Left renal cortex interstitium (tissue), 4 donors: Measurements from ENCODE around the gene NPAS2. TPM values are rescaled to one million over a fixed set of nuclear protein-coding genes. Genes with fewer than 3 reads are reported as not detected.

ENCODE experiments used
- DNase-seq, 4 donors: peaks; one replicate each; pipeline ENCODE4 v3.0.0-alpha.2; 2013; ENCODE audit warnings: low read depth in 4 of 4, low spot score in 2 of 4, missing footprints in 1 of 4
- polyA plus RNA-seq, 4 donors: library from polyadenylated mRNA; unstranded; fragments of 120-200 nt; gene quantifications; one replicate each; pipeline ENCODE4 v1.2.1, GENCODE V29; 2013; ENCODE audit not compliant: insufficient read length in 4 of 4

NPAS2 gene
- polyA plus RNA-seq, 4 donors = 8.6 to 21.0 (median 13.2) TPM

DNA sequence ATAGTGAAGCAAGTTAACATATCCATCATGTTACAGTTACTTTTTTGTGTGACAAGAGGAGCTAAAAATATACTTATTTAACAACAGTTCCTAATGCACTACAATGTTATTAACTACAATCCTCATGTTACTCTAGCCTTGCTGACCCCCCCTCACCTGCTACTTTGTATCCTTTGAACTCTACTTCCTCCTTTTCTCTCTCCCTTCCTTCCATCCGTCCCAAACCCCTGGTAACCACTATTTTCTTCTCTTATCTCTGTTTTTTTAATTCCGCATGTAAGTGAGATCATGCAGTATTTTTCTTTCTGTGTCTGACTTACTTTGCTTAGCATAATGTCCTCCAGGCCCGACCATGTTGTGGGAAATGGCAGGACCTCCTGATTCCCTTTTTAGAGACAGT, 59.4 kb downstream of the NPAS2 start:
- DNase-seq = no peak

DNA sequence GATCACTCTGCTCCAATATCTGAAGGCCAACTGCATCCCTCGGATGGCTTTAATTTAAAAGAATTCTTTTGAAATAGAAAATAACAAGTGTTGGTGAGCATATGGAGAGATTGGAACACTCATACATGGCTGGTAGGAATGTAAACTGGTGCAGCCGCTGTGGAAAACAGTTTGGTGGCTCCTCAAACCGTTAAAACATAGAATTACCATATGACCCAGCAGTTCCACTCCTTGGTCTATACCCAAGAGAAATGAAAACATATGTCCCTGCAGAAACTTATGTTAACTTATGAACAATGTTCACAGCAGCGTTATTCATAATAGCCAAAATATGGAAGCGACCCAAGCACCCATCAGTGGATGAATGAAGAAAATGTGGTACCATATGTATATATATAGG, 60.1 kb downstream of the NPAS2 start:
- no peak for DNase-seq

DNA sequence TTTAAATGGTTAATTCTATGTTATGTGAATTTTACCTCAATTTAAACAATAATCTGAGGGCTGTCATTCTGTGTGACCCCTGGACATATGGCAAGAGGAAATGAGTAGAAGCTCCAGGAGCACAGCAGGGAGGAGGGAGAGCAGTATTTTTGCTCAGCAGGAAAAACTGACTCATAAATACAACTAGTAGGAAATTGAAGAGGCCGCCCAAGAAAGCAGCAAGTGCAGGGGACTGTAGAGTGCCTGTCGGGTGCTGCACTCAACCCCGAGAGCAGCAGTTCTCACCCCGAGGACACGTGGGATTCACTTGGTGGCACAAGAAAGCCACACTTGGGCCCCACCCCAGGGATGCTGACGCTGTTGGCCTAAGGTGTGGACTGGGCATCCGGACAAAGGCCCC, 60.8 kb downstream of the NPAS2 start:
- DNase-seq = no peak

DNA sequence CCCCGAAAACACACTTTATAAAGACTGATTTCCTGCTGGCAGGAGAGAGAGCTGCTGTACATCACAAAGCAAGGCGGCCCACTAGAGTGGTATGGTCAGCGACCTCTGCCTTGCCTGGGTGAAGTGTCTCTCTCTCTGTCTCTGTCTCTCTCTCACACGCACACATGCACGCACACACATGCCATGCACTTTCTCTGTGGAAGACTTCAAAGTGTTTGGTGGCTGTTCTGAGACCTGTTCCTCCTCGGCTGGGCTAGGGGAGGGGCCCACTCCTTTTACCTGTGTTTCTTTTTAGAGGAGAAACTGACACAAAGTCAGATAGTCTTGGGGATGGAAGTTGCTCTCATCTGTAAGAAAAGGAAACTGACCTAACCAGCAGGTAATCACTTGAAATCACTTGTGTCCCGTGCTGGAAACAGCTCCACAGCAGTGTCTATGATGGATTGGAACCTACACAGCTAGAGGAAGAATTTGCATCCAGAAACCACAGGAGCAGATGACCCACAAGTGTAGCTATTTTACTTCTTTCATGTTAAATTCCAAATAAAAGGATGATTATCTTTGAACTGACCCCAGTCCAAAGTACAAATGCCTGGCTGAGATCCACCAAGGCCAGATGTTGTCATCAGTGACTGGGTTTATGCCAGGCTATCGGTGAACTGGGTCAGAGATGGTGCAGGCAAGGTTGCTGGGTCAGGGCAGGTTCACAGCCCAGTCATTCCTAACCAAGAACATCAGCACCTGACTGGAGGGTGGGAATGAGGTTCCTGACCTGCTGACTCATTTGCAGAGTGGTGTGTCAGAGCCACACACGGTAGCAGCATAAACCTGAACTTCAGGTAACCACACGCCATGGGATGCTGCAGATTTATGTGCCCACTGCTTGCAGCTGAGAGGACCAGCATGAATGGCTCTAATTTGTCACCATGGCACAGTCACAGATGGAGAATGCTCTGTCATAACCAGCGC, 63.0 kb downstream of the NPAS2 start:
- DNase-seq = no peak

DNA sequence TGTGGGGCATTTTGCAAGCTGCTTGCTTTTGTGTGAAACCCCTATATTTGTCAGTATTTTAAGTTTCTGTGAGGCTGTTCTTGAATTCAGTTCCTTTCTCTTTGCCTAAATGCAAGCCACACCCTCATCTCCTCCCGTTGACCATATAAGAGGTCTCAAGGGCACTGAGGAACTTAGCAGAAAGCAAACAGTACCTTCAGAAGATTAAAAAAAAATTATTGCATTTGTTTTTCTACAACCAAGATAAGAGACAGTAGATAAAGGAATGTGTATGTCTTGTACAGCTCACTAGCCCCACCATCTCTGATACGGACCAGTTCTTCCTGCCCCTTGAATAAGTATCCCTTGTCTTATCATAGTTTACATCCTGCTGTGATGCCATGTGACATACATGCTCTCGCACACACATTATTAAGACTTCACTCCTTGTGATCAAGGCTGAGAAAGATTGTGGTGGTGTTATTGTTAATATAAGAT, 64.2 kb downstream of the NPAS2 start:
- DNase-seq = no peak

DNA sequence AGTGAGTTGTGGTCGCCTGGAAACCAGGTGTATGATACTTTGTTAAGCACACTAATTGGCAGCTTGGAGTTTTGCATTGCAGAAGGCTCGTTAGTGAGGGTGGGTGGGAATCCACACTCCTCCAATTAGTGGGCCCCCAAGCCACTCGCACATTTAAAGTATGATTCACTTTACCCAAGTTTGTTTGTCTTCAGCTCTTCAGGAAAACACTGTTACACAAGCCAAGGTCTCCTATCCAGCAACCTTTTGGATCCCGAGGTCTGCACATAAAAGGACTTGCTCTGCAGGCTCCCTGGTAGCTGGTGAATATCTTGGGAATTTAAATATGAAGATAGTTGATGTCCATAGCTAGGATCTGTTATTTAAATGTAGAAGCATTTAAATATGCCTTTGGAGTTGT, 66.1 kb downstream of the NPAS2 start:
- no peak for DNase-seq

DNA sequence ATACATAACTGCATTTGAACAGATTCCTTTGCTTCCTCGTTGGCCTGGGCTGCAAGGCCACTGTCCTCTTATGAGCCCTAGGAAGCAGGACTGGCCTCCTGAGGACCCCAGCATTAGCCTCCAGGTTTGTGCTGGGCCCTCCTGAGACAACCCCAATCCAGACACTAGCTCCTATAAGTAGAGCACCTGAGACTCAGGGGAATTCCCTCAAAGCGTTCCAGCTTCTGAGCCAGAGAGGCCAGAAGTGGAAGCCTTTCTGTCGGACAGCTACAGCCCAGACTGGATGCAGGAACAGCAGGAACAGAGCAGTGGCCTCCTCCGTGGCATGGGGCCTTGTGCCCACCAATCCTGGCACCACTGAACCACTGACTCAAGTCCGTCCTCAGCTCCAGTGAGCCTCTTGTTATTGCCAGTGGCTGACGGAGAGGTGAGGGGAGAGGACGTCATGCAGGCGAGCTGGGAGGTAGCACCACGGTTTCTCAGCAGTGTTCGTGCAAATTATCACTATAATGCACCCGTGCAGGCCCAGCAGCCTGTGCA, 67.2 kb downstream of the NPAS2 start:
- no peak for DNase-seq

DNA sequence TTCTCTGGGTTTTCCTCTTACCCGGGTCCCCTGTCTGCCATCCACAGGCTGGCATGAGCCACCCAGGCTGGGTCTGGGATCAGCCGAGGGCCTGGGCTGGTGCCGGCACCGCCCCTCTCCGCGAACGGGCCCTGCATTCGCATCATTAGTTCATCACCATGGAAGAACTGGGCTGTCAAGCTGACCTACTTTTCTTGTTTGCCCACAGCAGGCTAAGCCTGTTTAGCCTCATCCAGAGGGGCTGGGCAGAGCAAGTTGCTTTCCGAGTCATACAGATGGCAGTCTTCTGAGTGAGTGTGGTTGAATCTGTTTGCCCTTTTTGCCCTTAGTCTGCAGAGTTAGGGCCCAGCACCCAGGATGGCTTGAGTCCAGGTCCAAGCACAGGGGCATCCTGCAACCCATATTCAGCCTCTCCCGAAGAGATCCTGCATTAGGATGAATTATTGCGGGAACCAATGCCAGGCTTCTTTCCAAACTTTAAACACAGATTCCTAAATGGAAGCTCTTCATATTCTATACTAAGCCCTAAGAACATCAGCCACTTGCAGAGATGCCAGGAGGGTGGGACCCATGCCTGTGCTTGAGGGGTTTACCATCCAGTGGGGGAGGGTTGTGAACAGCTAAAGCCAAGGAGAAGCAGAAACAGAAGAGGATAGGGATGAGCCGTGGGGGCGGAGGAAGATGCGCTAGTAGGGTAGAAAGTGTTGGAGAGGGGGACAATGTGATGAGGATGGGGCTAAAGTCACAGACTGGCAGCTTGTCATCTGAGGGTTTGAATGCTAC, 68.0 kb downstream of the NPAS2 start:
- no peak for DNase-seq

DNA sequence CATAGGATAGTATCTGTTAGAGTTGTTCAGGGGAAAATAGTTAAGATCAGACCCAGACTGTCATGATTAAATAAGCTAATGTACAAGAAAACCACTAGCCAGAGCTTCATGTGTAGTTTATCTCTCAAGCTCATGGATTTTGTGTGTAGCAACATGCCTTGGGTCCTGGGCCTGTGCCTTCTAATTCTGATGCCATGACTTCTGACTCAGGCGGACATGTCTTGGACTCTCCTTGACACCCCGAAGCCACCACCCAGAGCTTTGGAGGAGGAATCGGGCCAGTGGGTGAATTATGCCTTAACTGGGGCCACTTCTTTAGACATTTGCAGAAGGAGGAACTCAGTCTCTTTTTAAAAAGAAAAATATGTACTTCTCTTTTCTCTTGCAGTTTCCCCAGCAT, 68.7 kb downstream of the NPAS2 start:
- no peak for DNase-seq

DNA sequence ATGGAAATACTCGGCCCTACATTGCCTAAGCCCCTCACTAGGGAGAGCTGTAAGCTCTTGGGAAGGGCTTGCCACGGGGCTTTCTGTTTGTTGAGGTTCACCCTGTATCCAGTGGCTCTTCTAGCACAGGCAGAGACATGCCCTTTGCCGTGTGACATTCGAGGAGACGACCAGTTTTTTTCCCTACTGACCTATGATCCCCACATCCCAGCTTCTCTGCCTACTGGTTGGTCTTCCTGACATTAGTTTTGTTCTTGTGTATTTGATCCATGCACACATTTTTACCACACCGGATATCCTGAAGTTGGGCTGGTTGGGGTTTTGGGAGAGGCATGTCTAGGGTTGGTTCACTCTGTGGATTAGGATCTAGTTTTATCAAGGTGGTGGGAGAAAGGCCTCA, 69.3 kb downstream of the NPAS2 start:
- no peak for DNase-seq

DNA sequence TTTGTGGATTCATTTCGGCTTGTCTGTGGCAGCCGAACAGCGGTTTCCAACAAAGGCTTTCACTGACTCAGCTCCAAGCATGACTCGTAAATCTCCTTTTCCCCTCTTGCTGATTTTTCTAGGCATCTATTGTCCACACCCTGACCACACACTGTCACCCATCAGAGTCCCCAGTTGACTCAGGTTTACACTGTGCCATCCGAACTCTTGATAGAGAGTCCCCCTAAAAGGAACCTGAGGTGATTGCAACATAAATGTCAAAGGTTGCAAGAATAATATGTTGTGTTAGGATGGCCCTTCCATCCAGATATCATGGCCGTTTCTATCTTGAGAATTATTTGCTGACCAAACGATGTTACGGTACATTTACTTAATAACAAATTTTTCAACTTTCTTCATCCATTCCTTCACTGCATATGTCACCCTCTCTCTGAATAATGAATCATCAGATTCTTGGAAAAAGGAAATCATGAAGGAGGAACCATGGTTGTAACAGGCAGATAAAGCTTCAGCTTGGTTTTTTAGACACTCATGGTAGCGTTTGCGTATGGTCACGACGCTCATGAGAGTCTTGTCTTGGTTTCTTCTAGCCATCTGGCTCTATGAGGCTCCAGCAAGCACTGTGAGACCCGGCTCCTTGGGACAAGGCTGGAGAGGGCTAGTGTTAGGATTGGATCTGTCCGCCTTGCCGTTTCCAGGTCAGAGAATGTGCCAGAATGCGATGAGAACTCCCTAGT, 72.1 kb downstream of the NPAS2 start:
- no peak for DNase-seq

DNA sequence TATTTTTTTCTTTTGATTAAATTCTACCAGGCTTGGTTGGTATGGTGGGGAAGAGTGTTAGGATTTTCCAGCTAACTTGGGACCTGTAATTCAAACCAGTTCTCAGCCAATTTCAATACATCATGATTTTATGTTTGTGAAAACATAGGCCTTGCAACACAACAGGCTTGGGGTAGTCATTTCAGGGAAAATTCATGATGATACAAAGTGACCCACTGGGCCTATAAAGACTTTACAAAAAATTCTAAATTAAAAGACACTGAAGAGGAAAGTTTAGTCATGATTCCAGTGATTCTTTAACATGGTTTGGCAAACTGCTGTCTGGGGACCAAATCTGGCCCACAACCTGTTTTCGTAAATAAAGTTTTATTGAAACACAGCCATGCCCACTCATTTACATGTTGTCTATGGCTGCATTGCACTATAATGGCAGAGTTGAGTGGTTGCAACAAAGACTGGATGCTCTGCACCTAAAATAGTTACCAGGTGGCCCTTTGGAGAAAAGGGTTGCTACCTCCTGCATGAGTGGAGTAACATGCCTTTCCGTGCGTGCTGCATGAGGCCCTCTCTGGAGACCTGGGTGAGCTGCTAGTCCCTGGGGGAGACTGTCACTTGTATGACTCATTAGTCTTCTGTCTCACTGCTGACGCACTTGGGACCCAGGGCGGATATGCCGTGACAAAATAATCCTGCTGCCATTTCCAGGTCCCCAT, 73.6 kb downstream of the NPAS2 start:
- DNase-seq = no peak

DNA sequence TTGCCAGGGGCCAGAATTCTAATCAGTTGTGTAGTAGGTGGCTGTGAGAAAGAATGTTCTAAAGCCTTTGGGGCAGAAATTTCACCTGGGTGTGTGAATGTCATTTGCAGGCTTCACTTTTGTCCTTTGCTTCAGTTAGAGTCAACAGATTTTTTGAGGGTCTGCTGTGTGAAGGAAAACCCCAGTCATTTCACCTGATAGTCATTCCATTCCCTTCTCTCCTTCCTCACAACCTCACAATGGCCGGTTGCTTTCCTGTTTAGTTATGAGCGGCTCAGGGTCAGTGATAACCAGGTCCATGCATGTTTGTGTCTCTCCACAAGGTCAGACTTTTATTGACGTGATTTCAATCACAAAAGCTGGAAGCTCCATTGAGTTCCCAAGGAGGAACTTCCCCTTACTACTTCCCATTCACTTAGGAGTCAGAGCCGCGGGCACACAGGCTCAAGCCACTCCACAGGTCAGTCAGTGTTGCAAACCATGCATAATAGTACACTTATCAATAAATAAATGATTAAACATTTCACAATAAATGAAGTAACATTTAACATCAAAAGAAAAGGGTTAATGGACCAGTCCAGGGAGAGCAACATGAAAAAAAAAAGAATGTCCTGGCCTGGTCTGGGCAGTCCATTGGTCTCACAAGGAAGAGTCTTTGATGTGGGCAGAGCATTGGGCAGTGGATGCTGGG, 74.3 kb downstream of the NPAS2 start:
- DNase-seq = no peak

DNA sequence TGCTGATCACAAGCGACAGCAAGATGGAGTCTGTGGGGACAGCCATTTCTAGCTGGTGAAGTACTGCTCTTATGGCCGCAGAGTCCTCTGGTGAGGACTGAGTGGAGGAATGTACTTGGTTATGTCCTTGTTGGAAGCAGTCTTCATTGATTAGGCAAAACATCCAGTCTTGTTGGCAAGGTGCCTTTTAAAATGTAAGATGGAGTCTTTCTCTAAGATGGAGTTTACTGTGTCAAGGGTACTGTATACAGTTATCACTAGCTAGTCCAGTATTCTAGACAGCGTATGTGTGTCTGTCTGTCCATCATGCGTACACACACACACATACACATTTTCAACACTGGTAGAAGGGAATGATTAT, 74.8 kb downstream of the NPAS2 start:
- no peak for DNase-seq

DNA sequence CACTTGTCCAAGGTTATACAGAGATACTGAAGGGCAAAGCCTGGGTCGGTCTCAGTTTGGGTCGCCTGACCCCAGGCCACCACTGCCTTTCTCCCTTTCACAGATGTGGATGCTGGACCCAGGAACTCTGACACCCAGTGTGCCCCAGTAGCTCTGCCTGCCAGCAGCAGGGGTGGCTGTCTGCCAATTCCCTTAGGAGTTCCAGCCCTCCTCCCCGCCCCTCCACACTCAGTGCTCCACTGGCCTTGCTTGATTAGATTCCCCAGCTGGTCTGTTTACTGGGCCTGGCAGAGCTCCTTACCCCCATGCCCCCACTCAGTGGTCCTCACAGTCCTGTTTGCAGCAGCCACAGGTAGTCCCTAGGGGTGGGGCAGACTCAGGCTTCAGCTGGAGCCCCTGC, 75.5 kb downstream of the NPAS2 start:
- peak in 1 of 4 donors; percentile 43 for DNase-seq

DNA sequence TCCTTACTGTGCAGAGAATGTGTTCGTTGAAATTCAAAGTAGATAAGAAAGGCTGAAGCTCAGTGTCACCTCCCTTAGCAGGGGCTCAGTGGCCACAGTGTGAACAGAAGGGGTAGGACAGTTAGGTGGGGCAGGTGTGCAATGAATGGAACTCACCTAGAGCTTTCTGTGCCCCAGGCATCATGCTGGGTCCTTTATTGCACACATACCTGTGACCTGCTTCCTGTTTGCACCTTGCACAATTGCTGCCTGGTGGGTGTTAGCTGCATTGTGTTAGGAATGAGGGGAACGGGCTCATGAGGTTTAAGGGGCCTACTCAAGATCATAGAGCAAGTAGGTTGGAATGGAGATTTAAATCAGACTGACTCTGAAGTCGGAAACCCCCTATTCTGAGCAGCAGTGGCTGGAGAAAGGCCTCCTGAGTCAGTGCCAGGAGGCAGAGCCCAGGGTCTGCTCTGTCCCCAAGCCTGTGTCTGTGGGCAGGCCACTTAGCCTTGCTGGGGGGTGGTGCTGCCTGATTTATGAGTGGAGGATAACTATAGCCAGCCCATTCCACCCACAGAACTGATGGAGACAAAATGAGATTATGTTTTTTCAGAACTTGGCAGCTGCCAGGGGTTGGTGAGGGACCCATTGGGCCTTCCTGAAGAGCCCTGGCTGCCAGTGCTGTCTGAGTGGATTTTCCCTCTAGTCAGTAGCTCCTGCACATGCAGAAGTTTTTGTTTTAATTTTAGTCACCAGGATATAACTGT, 76.2 kb downstream of the NPAS2 start:
- DNase-seq = no peak

DNA sequence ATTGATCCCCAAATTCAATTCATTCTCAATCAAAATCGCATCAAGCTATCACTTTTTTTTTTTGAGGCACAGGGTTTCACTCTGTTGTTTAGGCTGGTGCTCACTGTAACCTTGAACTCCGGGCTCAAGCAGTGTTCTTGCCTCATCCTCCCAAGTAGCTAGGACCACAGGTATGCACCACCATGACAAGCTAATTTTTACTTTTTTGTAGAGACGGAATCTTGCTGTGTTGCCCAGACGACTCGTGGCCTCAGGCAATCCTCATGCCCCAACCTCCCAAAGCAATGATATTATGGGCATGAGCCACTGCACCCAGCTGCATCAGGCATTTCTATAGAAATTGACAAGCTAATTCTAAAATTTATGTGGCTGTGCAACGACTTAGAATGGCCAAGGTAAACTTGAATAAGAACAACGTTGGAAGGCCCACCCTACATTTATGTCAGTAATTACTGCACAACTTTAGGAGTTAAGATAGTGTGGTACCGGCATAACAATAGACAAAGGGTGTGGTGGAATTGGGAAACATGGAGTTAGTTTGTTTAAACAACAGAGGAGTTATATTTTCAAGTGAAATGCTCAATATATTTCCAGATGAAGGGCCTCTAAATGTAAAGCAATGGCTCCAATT, 78.2 kb downstream of the NPAS2 start:
- no peak for DNase-seq

DNA sequence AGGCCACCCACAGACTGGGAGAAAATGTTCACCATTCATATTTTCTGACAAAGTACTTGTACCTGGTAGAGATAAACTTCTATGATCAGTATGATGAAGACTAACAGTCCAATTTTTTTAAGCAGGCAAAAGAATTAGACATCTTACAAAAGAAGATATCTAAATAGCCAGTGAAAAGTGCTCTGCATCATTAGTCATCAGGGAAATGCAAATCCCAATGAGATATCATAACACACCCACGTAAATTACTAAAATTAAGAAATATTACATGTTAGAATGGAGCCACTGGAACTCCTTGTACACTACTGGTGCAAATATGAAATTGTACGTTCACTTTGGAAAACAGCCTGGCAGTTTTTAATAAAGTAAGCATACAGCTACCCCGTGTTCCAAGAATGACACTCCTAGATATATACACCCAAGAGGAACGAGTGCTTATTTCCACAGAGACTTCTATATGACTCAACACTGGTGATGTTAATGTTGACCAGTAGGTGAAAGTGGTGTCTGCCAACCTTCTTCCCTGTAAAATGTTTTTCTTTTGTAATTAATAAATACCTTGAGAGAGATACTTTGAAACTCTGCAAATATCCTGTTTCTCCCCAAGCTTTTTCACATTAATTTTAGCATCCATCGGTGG, 80.3 kb downstream of the NPAS2 start:
- no peak for DNase-seq
